ENCODE measurements around the gene LCN6.
A peak's percentile ranks its signal among the peaks of the same experiment; 100 is the strongest.
"Not testable (repeated sequence)": the region's sequence is repeated elsewhere in the genome, so short reads cannot be mapped to it uniquely, and the experiment has no call there.

LCN6 gene

DNA sequence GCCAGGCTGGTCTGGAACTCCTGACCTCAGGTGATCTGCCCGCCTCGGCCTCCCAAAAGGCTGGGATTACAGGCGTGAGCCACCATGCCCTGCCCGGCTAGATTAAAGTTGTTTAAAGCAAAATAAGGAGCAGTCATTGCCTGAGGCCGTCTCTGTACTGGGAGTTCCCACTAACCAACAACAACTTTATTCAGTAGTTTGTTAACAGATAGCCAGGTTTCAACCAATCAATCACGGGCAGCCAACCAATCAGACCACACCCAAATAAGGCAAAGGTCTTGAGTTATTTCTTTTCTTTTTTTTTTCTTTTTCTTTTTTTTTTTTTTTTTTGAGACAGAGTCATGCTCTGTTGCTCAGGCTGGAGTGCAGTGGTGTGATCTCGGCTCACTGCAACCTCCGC, 43.6 kb downstream of the LCN6 start:
- not testable (repeated sequence) for DNase-seq

DNA sequence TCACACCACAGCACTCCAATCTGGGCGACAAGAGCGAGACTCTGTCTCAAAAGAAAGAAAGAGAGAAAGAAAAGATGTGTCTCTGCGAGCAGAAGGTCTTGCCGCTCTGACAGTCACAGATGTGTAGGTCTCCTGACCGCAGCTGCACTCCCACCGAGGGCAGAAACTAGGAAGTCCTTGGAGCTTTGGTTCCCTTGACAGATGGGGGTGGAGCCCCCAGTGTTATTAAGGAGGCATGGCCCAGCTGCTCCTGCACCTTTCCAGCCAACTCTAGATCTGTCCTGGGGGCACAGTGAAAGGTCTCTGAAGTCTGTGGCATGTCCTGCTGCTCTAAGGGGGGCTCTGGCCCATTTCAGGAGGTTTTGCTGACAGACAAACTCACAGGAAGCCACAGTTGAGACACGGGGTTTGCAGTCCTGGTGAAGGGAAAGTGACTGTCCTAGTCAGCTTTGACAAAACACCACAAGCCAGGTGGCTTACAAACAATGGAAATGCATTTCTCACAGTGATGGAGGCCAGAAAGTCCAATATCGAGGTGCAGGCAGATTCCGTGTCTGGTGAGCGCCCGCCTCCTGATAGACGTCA, 45.0 kb downstream of the LCN6 start:
- DNase-seq: no peak

DNA sequence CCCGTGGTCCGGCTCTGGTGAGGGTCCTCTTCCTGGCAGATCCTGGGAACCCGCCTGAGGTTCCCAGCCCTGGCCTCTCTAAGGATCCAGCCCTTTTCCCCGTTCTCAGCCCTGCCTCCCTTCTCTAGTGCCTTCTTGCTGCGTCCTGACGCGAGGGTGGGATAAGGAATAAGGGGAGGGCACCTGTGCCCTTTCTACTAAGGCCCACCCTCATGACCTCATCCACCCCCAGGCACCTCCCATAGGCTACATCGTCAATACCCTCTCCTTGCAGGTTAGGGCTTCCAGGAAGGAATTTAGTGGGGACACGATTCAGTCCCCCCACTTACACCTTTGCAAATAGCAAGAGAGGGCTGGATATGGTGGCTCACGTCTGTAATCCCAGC, 46.7 kb downstream of the LCN6 start:
- DNase-seq: no peak

DNA sequence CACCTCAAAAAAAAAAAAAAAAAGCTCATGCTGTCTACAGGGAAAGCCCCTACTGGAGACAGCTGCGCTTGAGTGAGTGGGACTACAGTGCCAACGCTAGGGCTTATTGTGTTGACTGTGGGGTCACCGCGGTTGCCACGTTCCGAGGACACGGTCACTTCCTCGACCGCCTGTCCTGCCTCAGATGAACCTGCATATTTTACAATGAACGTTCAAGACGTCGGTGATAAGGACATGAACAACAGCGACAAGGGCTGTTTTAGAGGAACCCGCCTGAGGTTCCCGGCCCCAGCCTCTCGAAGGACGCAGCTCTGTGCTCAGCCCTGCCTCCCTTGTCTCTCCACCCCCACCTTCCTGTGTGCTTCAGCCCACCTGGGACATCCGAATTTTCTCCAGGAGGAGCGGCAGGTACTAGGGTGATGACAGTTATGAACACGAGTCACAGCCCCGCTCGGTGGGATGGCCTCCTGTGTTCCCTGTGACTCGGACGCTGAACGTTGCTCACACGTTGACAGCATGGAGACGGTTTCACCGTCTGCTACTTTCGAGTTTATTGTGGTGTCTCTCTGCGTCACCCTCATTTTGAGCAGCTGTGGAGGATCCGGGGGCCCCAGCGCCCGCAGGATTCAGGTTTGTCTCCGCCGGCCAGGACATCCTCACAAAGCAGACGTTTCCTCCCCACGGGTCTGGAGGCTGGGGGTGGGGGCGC, 47.2 kb downstream of the LCN6 start:
- DNase-seq: no peak

DNA sequence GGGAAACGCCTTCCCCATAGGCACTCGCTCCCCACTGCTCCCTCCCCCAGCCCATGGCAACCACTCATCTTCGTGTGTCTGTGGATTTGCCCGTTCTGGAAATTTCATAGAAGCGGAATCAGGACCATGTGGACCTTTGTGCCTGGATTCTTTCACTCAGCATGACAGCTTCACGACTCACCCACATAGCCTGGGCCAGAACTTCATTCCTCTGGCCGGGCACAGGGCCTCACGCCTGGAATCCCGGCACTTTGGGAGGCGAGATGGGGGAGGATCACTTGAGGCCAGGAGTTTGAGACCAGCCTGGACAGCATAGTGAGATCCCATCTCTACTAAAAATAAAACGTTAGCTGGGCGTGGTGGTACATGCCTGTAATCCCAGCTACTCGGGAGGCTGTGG, 48.0 kb downstream of the LCN6 start:
- DNase-seq: no peak

DNA sequence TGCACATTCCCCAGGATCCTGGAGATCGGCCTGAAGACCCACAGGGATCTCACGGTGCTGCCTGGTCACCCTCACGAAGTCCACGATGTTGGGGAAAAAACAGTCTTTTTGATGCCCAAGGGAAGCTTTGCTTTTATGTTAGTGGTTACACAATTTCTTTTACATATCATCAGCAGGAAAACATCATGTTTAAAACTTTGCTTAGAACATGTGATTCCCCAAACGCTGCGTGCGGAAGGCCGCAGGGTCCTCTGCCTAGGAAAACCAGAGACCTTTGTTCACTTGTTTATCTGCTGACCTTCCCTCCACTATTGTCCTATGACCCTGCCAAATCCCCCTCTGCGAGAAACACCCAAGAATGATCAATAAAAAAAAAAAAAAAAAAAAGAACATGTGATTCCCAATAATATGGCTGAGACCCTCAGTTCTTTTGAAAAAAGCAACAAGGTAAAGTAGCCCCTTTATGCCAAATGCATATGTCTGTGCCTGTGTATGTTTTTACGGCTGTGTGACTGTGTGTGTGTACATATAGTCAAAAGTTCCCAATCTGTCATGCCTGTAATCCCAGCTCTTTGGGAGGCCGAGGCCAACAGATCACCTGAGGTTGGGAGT, 49.6 kb downstream of the LCN6 start:
- DNase-seq: no peak

DNA sequence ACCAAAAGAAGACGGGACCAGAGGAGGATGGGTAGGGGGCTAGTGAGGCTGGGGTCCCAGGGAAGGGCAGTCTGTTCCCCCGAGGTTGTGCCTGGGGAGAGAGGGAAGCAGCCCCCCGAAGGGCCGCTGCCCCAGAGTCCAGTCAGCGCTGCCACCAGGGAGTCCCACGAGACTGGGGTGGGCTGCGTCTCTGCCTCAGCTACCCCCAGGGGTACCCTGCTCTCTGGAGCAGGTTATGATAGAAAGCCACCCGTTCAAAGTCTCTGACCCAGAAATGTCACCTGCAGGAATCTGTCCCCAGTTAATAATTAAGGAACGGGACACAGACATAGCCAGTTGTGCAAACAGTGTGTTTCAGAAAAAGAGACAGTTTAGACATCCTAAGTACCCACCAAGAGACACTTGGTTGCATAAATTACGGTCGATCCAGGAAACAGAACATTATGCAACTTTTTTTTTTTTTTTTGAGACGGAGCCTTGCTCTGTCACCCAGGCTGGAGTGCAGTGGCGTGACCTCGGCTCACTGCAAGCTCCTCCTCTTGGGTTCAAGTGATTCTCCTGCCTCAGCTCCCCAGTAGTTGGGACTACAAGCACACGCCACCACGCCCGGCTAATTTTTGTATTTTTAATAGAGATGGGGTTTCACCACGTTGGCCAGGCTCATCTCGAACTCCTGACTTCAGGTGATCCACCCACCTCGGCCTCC, 50.4 kb downstream of the LCN6 start:
- DNase-seq: no peak

DNA sequence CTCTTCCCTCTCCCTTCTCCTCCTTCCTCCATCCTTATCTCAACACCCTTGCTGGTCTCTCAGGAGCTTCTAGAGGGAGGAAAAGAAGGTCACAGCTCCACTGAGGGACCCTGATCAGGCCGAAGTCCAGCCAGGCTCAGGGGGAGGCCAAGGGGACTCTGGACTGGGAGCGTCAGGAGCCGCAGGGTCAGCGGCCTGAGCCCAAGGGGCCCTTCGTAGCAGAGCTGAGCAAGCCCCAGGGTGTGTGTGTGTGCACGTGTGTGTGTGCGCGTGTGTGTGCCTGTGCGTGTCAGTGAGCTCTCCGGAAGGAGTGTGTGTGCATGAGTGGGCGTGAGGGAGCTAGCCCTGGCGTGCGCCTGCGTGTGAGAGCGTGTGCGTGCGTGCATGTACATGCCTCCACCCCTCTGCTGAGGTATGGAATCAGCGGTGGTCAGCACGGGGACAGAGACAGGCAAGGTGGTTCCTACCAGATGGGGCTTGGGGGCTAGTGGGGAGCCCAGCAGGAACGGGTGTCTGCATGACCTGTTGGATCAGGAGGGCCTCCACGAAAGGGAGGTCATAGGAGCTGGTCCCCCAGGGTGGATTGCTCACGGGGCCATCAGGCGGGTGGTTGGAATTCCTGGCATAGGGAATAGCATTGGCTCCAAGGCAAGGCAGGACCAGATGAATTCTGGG, 51.0 kb downstream of the LCN6 start:
- no peak for DNase-seq

DNA sequence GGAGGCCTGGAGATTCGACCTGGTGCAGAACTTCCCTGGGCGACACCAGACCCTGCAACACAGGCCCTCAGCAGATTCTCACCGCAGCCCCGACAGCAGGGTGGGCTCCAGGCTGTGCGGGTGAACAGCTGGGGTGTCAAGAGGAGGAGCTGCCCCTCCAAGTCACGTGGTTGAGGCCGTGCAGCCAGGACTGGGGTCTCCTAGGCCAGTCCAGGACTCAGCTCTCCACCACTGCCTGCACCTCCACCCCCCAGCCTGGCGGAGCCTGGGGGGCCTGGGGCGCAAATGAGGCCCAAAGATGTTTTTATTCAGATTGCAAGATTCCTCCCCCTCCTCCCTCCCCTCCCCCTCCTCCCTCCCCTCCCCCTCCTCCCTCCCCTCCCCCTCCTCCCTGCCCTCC, 51.8 kb downstream of the LCN6 start:
- DNase-seq: no peak

DNA sequence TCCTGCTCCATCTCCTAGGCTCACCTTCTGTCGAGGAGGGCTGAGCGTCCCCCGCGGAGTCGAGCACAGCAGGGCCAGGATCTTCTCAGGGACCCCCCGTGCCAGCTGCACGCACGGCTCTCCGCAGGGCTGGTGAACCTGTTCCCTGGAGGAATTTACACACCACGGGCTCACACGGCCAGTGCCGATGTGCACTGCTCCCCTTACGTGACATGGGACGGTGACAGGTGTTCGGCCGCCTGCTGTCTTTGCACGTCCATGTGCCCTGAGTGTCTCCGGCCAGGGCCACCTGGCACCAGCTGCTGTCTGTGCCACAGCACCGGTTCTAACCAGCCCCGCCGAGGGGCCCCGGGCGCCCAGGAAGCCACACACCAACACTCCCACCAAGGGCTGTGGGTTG, 52.4 kb downstream of the LCN6 start:
- peak; percentile 46 for DNase-seq

DNA sequence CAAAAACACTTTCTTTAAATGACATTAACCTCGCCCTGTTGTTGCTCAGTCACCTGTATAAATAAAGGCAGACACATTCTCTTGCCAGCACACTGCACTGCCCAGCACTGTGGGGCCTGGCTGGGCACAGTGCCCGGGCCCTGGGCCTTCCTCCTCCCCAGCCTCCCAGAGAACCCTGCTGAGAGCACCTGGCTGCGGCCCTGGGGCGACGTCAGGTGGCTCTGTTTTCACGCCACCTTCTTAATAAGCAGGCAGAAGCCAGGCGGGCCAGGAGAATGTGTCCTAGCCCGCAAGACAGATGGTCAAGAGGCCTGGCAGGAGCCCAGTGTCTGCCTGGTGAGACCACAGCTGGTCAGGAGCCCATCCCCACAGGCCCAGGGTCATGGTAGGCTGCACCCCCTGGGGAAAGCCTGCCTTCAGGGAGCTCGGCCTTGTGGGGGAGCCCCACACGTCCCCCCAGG, 52.9 kb downstream of the LCN6 start:
- peak; percentile 95 for DNase-seq

DNA sequence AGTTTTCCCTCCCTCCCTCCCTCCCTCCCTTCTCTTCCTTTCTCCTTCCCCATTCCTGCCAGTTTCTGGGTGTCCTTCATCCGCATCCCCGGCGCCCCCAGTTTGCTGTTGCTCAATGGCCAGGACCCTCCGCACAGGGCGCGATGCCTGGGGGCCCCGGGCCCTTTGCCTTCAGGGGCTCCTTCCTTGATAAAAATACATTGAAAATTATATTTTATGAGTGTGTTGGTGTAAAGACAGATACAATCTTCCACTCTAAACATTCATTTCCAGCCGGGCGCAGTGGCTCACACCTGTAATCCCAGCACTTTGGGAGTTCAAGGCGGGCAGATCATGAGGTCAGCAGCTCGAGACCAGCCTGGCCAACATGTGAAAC, 53.5 kb downstream of the LCN6 start:
- no peak for DNase-seq

DNA sequence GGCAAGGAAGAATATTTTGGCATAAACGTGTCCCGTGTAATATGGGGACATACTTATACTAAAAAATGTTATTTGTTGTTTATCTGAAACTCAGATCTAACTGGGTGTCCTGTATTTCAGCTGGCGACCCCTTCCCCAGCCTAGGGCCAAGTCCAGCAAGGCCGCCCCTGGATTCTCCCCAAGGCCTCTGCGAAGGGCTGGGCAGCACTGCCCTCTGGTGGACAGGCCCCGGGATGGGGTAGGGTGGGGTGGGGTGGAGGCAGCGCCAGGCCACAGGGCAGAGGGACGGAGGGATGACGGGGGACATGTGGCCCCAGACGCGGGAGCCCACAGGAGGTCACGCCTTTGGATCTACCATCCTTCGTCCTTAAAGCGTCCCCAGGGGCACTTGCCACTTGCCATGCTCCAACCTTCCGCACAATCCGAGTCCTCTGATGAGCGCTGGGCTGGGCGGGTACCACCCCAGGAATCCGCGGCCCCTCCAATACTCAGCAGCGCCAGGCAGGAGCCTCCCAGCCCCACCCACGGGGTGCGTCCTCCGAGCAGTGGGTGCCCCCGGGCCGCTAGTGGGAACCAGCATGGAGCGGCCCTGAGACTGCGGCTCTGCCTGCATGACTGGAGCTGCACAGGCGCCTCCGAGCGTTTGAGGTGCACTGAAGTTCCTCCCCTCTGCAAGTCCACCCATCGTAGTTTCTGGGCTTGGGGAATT, 54.0 kb downstream of the LCN6 start:
- peak; percentile 48 for DNase-seq

Data from NCI-H345 (cell line).